K562 (cell line): ENCODE measurements around the gene TUFM. TPM values are rescaled to one million over a fixed set of nuclear protein-coding genes. Genes with fewer than 3 reads are reported as not detected.

Experiments used
- CBX5 ChIP-seq: IDR thresholded peaks from 2 replicates; pipeline ENCODE4 v1.6.1; 2014; ENCODE audit warnings: low read depth, borderline replicate concordance
- FUS ChIP-seq: fragments of 200-400 bp; formaldehyde crosslinking; optimal IDR thresholded peaks from 2 replicates; pipeline ENCODE3; 2017; ENCODE audit warnings: low read depth, low read length
- HCFC1 ChIP-seq: IDR thresholded peaks from 2 replicates; pipeline ENCODE4 v1.6.1; 2012; ENCODE audit warnings: low read depth, low read length, improper control_type of control experiment
- HNRNPL ChIP-seq: fragments of 200-400 bp; formaldehyde crosslinking; IDR thresholded peaks from 2 replicates; pipeline ENCODE4 v1.6.1; 2017; ENCODE audit warnings: low read depth, mild to moderate bottlenecking, low read length
- JUN ChIP-seq, 2 experiments: sonication (generic) in 1 of 2; formaldehyde crosslinking in 1 of 2; IDR thresholded peaks; 2 replicates each; pipeline versions ENCODE4 v1.6.1 to v1.8.0; 2012 to 2022; ENCODE audit warnings: borderline replicate concordance in 2 of 2, mild to moderate bottlenecking in 2 of 2, improper control_type of control experiment in 1 of 2, low read depth in 1 of 2, low read length in 1 of 2, missing genetic modification reagents in 1 of 2
- KAT7 ChIP-seq: sonication (generic); formaldehyde crosslinking; IDR thresholded peaks from 2 replicates; pipeline ENCODE4 v1.8.0; 2022; ENCODE audit warnings: missing genetic modification reagents, mild to moderate bottlenecking, borderline replicate concordance
- LEF1 ChIP-seq: fragments of 450-650 bp; IDR thresholded peaks from 2 replicates; pipeline ENCODE4 v1.6.1; 2016; ENCODE audit warnings: mild to moderate bottlenecking
- MITF ChIP-seq: IDR thresholded peaks from 2 replicates; pipeline ENCODE4 v1.6.1; 2014; ENCODE audit warnings: antibody characterized with exemption
- MYC ChIP-seq, 2 experiments: fragments of 250-450 bp in 1 of 2; sonication (Bioruptor Pico) in 1 of 2; IDR thresholded peaks; 2 replicates each; pipeline versions ENCODE4 v1.5.1 to v1.6.1; 2012 to 2021; ENCODE audit warnings: low read depth in 2 of 2, borderline replicate concordance in 1 of 2, improper control_type of control experiment in 1 of 2, low read length in 1 of 2, mild to moderate bottlenecking in 1 of 2, moderate library complexity in 1 of 2
- PBX2 ChIP-seq, 2 experiments: IDR thresholded peaks in 1 of 2; conservative IDR thresholded peaks in 1 of 2; 2 replicates each; pipeline ENCODE4 v1.6.1; 2016; ENCODE audit warnings: low read depth in 2 of 2, mild to moderate bottlenecking in 1 of 2, missing compliant biosample characterization in 1 of 2, missing genetic modification characterization in 1 of 2, moderate library complexity in 1 of 2
- SMARCA5 ChIP-seq: fragments of 450-650 bp; IDR thresholded peaks from 2 replicates; pipeline ENCODE4 v1.6.1; 2016
- TBL1XR1 ChIP-seq, 2 experiments: IDR thresholded peaks; 2 replicates each; pipeline ENCODE4 v1.6.1; 2012; ENCODE audit warnings: improper control_type of control experiment in 2 of 2, low read length in 2 of 2, mild to moderate bottlenecking in 1 of 2
- ZBED1 ChIP-seq: IDR thresholded peaks from 2 replicates; pipeline ENCODE4 v1.6.1; 2014
- ZBTB12 ChIP-seq: fragments of 250-450 bp; sonication (Bioruptor Pico); IDR thresholded peaks from 2 replicates; pipeline ENCODE4 v1.4.0; 2020
- ZBTB49 ChIP-seq: sonication (generic); formaldehyde crosslinking; IDR thresholded peaks from 2 replicates; pipeline ENCODE4 v1.8.0; 2022; ENCODE audit warnings: missing genetic modification reagents, mild to moderate bottlenecking, borderline replicate concordance
- ZNF444 ChIP-seq: fragments of 250-450 bp; sonication (Bioruptor Pico); IDR thresholded peaks from 2 replicates; pipeline ENCODE4 v1.4.0; 2020; ENCODE audit warnings: mild to moderate bottlenecking, moderate library complexity
- polyA plus RNA-seq, 8 experiments: library from polyadenylated mRNA; depleted of rRNA in 4 of 8; stranded (reverse) in 5 of 8; unstranded in 3 of 8; fragments of >200 nt; fragmentation: Nextera tagmentation in 2 of 8; fragmentation: Illumina TruSeq in 1 of 8; extraction: Ambion mirVana in 2 of 8; extraction: Trizol in 1 of 8; gene quantifications; 2 replicates each; pipeline versions ENCODE4 v1.2.1 to v1.2.3, GENCODE V29; 2011 to 2014; ENCODE audit warnings: inconsistent platforms in 1 of 8, missing spikeins in 1 of 8
- total RNA-seq, 7 experiments: library from RNA; depleted of rRNA in 6 of 7; stranded (reverse); fragments of >200 nt in 6 of 7; fragmentation: Illumina TruSeq in 2 of 7; extraction: Trizol in 2 of 7; gene quantifications; 2 replicates each; pipeline versions ENCODE4 v1.2.1 to v1.2.3, GENCODE V29; 2011 to 2021; ENCODE audit warnings: low replicate concordance in 1 of 7
- TF ChIP-seq, protein P1 (sequence below), 2 experiments: fragments of 250-450 bp in 1 of 2; fragments of 450-650 bp in 1 of 2; sonication (Bioruptor Pico) in 1 of 2; IDR thresholded peaks; 2 replicates each; pipeline versions ENCODE4 v1.6.1 to v1.8.0; 2016 to 2021; ENCODE audit warnings: mild to moderate bottlenecking in 2 of 2, moderate library complexity in 2 of 2, missing compliant biosample characterization in 1 of 2, missing genetic modification characterization in 1 of 2

TUFM gene
- total and polyA plus RNA-seq, 9 of the 15 experiments (the other 6 are each of a cell fraction or from before 2014, with no cell fraction given): 34.1 to 434 (median 256) TPM

DNA sequence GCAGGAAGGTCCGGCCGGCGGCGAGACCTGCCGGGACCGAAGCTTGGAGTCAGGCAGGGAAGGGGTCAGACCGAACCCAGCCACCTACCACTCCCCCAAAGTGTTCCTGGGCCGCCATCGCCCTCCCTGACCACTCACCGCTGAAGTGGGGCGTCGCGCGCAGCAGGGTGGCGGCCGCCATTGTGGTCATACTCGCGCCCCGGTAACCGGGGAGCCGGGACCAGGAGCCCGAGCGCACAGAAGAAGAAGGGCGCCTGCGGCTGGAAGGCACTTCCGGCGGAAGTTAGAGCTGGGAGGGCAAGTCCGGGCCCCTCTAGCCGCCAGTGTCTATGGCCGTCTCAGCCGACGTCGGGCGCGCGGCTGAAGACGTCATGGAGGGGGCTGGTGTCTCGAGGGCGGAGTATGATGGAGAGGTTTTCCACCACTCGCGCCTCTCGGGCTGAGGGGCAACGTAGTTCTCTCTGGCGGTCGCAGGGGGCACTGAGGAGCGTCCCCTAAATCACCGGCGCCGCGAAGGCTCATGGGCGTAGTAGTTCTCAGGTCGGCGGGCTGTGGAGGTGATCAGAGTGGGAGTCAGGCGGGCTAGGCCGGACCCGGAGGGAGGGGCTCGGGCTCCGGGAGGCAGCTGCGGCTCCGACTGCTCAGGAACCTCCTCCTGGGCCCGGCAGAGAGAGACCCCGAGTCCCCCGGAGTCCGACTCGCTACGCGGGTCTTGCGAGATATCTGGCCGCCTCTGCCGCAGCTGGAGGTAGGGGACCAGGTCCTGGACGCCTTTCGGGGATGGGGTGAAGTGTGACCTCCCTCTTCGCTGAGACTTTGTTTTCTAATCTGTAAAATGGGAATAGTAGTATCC lies at the start of gene TUFM (continued):
- TF ChIP-seq ZBTB49 (CRISPR knock-in tag) (no peak), ZNF444 (CRISPR knock-in tag) (no peak), PBX2 (CRISPR knock-in tag; IDR thresholded peaks at IDR 0.05; ENCODE audit: low read depth) (no peak), PBX2 (tag; conservative IDR thresholded peaks at IDR 0.05; ENCODE audit: low read depth) (peak; percentile 92), MITF (no peak), ZBED1 (peak; percentile 6), MYC (IDR thresholded peaks at IDR 0.05; ENCODE audit: low read depth, low read length) (no peak; the same call in none of the 2 replicates), MYC (CRISPR knock-in tag; IDR thresholded peaks at IDR 0.05; ENCODE audit: borderline replicate concordance, low read depth) (peak; percentile 43; the same call in 1 of the 2 replicates), LEF1 (no peak), HCFC1 (peak; percentile 93; the same call in 1 of the 2 replicates), HNRNPL (no peak), FUS (no peak), SMARCA5 (peak; percentile 96), CBX5 (no peak), JUN (IDR thresholded peaks at IDR 0.05; ENCODE audit: borderline replicate concordance, low read depth, low read length) (peak; percentile 76), JUN (CRISPR knock-in tag; IDR thresholded peaks at IDR 0.05; ENCODE audit: borderline replicate concordance) (no peak), TBL1XR1 (IDR thresholded peaks at IDR 0.05; ENCODE audit: low read length in 2 of 2) (peak in 1 of 2 experiments; percentile 91; a peak in 2 of 4 replicates), KAT7 (CRISPR knock-in tag) (peak; percentile 94; the same call in 1 of the 2 replicates), ZBTB12 (CRISPR knock-in tag) (peak; percentile 95)
- TF ChIP-seq, protein P1, sequence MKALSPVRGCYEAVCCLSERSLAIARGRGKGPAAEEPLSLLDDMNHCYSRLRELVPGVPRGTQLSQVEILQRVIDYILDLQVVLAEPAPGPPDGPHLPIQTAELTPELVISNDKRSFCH (CRISPR knock-in tag; IDR thresholded peaks at IDR 0.05): no peak
- TF ChIP-seq, protein P1 (tag; IDR thresholded peaks at IDR 0.05): no peak; the same call in 1 of the 2 replicates
